Ascending aorta (tissue), 2 donors: ENCODE measurements around the gene JAKMIP2. TPM values are rescaled to one million over a fixed set of nuclear protein-coding genes. Genes with fewer than 3 reads are reported as not detected.

Experiments used
- DNase-seq, 2 donors: peaks; one replicate each; pipeline ENCODE4 v3.0.0-alpha.2; 2019; ENCODE audit warnings: low spot score in 2 of 2
- H3K27ac ChIP-seq, 2 donors: fragments of 200-600 bp; sonication (generic); one replicate each; pipeline ENCODE4 v1.5.1; 2016 to 2017; ENCODE audit warnings: mild to moderate bottlenecking in 1 of 2
- H3K27me3 ChIP-seq: fragments of 200-600 bp; sonication (generic); one replicate; pipeline ENCODE4 v1.5.1; 2017
- H3K36me3 ChIP-seq, 2 donors: fragments of 200-600 bp; sonication (generic); one replicate each; pipeline ENCODE4 v1.5.1; 2016
- H3K4me1 ChIP-seq, 2 donors: fragments of 200-600 bp; sonication (generic); one replicate each; pipeline ENCODE4 v1.5.1; 2016 to 2017; ENCODE audit warnings: mild to moderate bottlenecking in 1 of 2
- H3K4me3 ChIP-seq, 2 donors: fragments of 200-600 bp; sonication (generic); one replicate each; pipeline ENCODE4 v1.5.1; 2016 to 2017; ENCODE audit warnings: mild to moderate bottlenecking in 1 of 2
- H3K9me3 ChIP-seq, 2 donors: fragments of 200-600 bp; sonication (generic); one replicate each; pipeline ENCODE4 v1.5.1; 2016
- intact Hi-C: fragments of 100-400 bp; cut with DNase I; formaldehyde crosslinking; loops from one replicate; pipeline ENCODE4 v1.15.1; 2023
- total RNA-seq: library from RNA; depleted of rRNA; stranded (reverse); fragments of >200 nt; gene quantifications from one replicate; pipeline ENCODE4 v1.1.0, GENCODE V29; 2016
- TF ChIP-seq, protein P1 (sequence below), 3 experiments: fragments of 200-600 bp in 2 of 3; fragments of 450-650 bp in 1 of 3; sonication (generic) in 2 of 3; IDR thresholded peaks; one replicate each; pipeline ENCODE4 v1.5.1; 2016 to 2019; ENCODE audit warnings: antibody characterized with exemption in 3 of 3, mild to moderate bottlenecking in 1 of 3, moderate library complexity in 1 of 3

The JAKMIP2 gene
- total RNA-seq, 1 donor from 2014 or later = not detected

DNA sequence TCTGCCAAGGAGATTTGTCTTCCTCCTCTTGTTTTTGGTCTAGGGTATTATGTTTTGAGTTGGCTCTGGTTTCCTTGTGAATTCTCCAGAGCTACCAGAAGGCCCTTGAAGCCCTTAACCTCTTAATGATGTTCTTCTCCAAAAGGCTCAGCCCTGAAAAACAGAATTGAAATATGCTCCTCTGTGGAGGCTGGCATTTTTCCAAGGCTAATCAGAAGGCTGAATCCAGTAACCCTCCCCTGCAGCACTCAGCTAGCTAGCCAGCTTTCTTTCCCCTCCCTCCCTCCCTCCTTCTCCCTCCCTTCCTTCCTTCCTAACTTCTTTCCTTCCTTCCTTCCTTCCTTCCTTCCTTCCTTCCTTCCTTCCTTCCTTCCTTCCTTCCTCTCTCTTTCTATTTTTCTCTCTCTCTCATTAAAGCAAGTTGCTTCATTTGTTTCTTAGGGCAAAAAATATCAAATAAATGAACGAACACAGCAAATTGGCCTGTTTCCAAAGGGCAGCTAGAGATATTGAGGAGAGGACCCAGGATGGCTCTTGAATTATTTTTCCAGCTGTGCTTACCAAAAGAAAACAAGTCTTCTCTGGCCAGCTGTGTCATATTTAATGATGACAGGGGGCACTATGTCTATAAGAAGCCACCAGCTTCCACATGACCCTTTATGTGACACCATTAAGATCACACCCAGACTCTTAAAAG is 38.7 kb downstream of the JAKMIP2 start:
- H3K4me3 ChIP-seq = no peak overlapping the region
- no peaks in the 10 kb centered on the region for H3K36me3 ChIP-seq
- no peak overlapping the region for H3K27ac ChIP-seq
- DNase-seq = no peak
- H3K4me1 ChIP-seq = no peaks in the 10 kb centered on the region
- TF ChIP-seq, protein P1, sequence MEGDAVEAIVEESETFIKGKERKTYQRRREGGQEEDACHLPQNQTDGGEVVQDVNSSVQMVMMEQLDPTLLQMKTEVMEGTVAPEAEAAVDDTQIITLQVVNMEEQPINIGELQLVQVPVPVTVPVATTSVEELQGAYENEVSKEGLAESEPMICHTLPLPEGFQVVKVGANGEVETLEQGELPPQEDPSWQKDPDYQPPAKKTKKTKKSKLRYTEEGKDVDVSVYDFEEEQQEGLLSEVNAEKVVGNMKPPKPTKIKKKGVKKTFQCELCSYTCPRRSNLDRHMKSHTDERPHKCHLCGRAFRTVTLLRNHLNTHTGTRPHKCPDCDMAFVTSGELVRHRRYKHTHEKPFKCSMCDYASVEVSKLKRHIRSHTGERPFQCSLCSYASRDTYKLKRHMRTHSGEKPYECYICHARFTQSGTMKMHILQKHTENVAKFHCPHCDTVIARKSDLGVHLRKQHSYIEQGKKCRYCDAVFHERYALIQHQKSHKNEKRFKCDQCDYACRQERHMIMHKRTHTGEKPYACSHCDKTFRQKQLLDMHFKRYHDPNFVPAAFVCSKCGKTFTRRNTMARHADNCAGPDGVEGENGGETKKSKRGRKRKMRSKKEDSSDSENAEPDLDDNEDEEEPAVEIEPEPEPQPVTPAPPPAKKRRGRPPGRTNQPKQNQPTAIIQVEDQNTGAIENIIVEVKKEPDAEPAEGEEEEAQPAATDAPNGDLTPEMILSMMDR (IDR thresholded peaks at IDR 0.05) = no peak
- intact Hi-C loops = no loop called here
- no peaks in the 10 kb centered on the region for H3K27me3 ChIP-seq
- no peaks in the 10 kb centered on the region for H3K9me3 ChIP-seq

DNA sequence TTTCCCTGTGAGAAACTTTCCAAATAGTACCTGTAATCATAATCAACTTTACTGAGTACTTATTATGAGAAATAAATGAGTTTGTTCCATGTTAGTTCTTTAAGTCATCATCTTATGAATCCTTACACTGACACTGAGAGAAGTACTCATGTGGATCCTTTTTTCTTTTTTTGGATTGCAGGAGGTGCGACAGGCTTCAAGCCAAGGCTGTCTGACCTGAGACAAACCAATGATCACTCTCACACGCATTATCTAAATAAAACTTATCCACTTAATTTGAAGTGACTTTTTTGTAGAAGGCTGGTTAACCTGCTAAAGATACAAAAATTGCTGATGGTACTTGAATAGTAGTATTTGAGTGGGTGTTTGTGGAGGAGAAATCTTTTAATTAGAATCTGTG is 39.5 kb downstream of the JAKMIP2 start:
- TF ChIP-seq, protein P1 (IDR thresholded peaks at IDR 0.05) = no peak
- no peak for DNase-seq
- Histone ChIP-seq H3K4me3 (no peak overlapping the region), H3K4me1 (no peaks in the 10 kb centered on the region), H3K27ac (no peak overlapping the region), H3K36me3 (no peaks in the 10 kb centered on the region), H3K27me3 (no peaks in the 10 kb centered on the region), H3K9me3 (no peaks in the 10 kb centered on the region)
- intact Hi-C loops = no loop called here

DNA sequence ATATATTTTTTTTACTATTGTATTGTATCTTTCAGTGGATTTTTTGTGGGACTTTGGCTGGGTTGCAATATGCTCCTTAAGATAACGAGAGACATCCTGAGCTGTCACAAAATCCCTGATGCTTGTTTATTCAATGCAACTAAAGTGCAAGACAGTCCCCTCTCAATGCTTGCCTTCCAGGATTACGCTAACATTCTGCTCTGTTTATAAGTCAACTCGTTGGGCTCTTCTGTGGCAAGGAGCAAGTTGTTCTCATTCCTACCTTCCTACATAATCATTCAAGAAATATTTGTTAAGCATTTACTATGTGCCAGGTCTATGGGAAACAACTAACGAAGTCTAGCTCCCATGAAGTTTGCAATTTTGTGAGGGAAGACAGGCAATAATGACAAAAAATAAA is 40.4 kb downstream of the JAKMIP2 start:
- Histone ChIP-seq H3K4me1 (no peaks in the 10 kb centered on the region), H3K4me3 (no peak overlapping the region), H3K27ac (no peak overlapping the region), H3K27me3 (no peaks in the 10 kb centered on the region), H3K36me3 (no peaks in the 10 kb centered on the region), H3K9me3 (no peaks in the 10 kb centered on the region)
- TF ChIP-seq, protein P1 (IDR thresholded peaks at IDR 0.05) = no peak
- no peak for DNase-seq
- intact Hi-C loops = no loop called here

DNA sequence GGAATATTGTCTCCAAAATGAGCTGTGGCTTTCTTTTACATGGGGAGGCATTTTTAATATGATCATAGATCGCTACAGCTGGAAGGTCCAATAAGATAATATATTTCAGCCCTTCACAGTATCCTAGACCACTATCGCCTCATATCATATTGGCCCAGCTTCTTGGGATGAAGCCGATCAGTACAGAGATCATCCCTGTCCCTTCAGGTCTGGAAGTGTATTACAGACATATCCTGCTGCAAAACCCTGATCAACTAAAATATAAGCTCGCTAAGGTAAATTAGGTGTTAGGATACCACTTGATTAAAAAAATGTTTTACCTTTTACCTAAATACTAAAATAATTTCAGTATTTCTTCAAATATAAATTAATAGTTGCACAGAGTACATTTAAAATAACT is 41.7 kb downstream of the JAKMIP2 start:
- intact Hi-C loops = no loop called here
- Histone ChIP-seq H3K4me1 (no peaks in the 10 kb centered on the region), H3K9me3 (no peaks in the 10 kb centered on the region), H3K27ac (no peak overlapping the region), H3K4me3 (no peak overlapping the region), H3K36me3 (no peaks in the 10 kb centered on the region), H3K27me3 (no peaks in the 10 kb centered on the region)
- no peak for DNase-seq
- TF ChIP-seq, protein P1 (IDR thresholded peaks at IDR 0.05) = no peak

DNA sequence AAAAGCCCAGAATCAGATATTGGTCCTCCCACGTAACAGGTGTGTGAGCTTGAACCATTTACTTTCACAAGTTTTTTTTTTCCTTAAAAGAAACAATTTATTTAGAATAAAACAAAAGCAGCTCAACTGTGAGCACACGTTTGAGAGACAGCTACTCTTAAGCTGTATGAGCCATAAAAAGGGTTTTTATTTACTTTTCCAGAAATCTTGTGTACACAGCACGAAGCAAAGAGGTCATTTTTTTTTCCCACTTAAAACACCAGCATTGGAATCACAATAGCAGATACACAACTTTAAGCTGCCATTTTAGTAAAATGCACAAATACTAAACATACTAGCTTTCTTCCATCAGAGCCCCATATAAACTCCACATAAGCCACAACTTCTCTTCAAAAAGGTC is 44.6 kb downstream of the JAKMIP2 start:
- no peaks in the 10 kb centered on the region for H3K9me3 ChIP-seq
- H3K4me3 ChIP-seq = no peak overlapping the region
- H3K36me3 ChIP-seq = no peaks in the 10 kb centered on the region
- TF ChIP-seq, protein P1 (IDR thresholded peaks at IDR 0.05) = no peak
- no peak for DNase-seq
- no peaks in the 10 kb centered on the region for H3K4me1 ChIP-seq
- intact Hi-C loops = no loop called here
- no peaks in the 10 kb centered on the region for H3K27me3 ChIP-seq
- H3K27ac ChIP-seq = no peak overlapping the region
